ENCODE data around the gene ADD3. TPM values are rescaled to one million over a fixed set of nuclear protein-coding genes. Genes with fewer than 3 reads are reported as not detected.
A peak's percentile ranks its signal among the peaks of the same experiment; 100 is the strongest.

Gene ADD3
- total and polyA plus RNA-seq, 2 experiments from 2014 or later, result 133 to 1,101 TPM

- Histone ChIP-seq H4K20me1 (ENCODE audit: insufficient read depth) (no peaks in the 10 kb centered on the region), H3K4me2 (ENCODE audit: unreplicated experiment) (no peak overlapping the region), H3K9me2 (ENCODE audit: insufficient read depth) (no peaks in the 10 kb centered on the region), H3K27ac (no peak overlapping the region), H2AFZ (no peak overlapping the region), H3K9ac (no peak overlapping the region), H3K27me3 (replicated peaks; ENCODE audit: insufficient read depth) (no peaks in the 10 kb centered on the region), H3K4me1 (ENCODE audit: insufficient read depth) (peaks cover 14% of the 10 kb centered on the region; the same call in 1 of the 2 replicates), H3K4me3 (no peak overlapping the region), H3K9me3 (ENCODE audit: low read depth) (no peaks in the 10 kb centered on the region), H3K36me3 (ENCODE audit: low read depth) (no peaks in the 10 kb centered on the region), H3F3A (ENCODE audit: insufficient read depth) (no peaks in the 10 kb centered on the region), H3K79me2 (ENCODE audit: insufficient read depth) (peaks cover 100% of the 10 kb centered on the region)
- in situ Hi-C loops (cut with MboI), result no loop called here
- no peak for TF ChIP-seq EZH2 (IDR thresholded peaks at IDR 0.05; ENCODE audit: insufficient read depth, poor library complexity, severe bottlenecking)
- TF ChIP-seq EZH2phosphoT487 (IDR thresholded peaks at IDR 0.05; ENCODE audit: insufficient read depth, low read depth), result no peak
- DNase-seq, result no peak
- WGBS, 2 experiments (ENCODE audit: low coverage in 1 of 2, low lambda C conversion rate in 2 of 2, missing lambda C conversion rate in 2 of 2), result 75 to 87% methylated on average over 2 of the region's 2 CpGs
These were observed 84.0 kb downstream of the ADD3 start for GRCh38 chr10:110091830-110092229.

- H3K9me3 ChIP-seq (ENCODE audit: low read depth), result no peaks in the 10 kb centered on the region
- no peaks in the 10 kb centered on the region for H3F3A ChIP-seq (ENCODE audit: insufficient read depth)
- 96 to 98% methylated on average over 2 of the region's 2 CpGs for WGBS, 2 experiments (ENCODE audit: low coverage in 1 of 2, low lambda C conversion rate in 2 of 2, missing lambda C conversion rate in 2 of 2)
- no peak overlapping the region for H2AFZ ChIP-seq
- peaks cover 14% of the 10 kb centered on the region; the same call in 1 of the 2 replicates for H3K4me1 ChIP-seq (ENCODE audit: insufficient read depth)
- DNase-seq, result no peak
- no peak overlapping the region for H3K9ac ChIP-seq
- peaks cover 100% of the 10 kb centered on the region for H3K79me2 ChIP-seq (ENCODE audit: insufficient read depth)
- in situ Hi-C loops (cut with MboI), result no loop called here
- no peak overlapping the region for H3K27ac ChIP-seq
- no peaks in the 10 kb centered on the region for H3K27me3 ChIP-seq (replicated peaks; ENCODE audit: insufficient read depth)
- H4K20me1 ChIP-seq (ENCODE audit: insufficient read depth), result 0 out of 2 replicates have a peak, but pooled peaks cover 2% of the 10 kb centered on the region
- H3K36me3 ChIP-seq (ENCODE audit: low read depth), result no peaks in the 10 kb centered on the region
- no peaks in the 10 kb centered on the region for H3K9me2 ChIP-seq (ENCODE audit: insufficient read depth)
- no peak overlapping the region for H3K4me2 ChIP-seq (ENCODE audit: unreplicated experiment)
- H3K4me3 ChIP-seq, result no peak overlapping the region
- TF ChIP-seq EZH2 (IDR thresholded peaks at IDR 0.05; ENCODE audit: insufficient read depth, poor library complexity, severe bottlenecking), result no peak
- no peak for TF ChIP-seq EZH2phosphoT487 (IDR thresholded peaks at IDR 0.05; ENCODE audit: insufficient read depth, low read depth)
These were observed 85.9 kb downstream of the ADD3 start for GRCh38 chr10:110093722-110094121.

- H3K27ac ChIP-seq, result no peak overlapping the region
- H3K36me3 ChIP-seq (ENCODE audit: low read depth), result no peaks in the 10 kb centered on the region
- peaks cover 14% of the 10 kb centered on the region; the same call in 1 of the 2 replicates for H3K4me1 ChIP-seq (ENCODE audit: insufficient read depth)
- H3F3A ChIP-seq (ENCODE audit: insufficient read depth), result no peaks in the 10 kb centered on the region
- no peak for DNase-seq
- 67 to 79% methylated on average over 2 of the region's 2 CpGs for WGBS, 2 experiments (ENCODE audit: low coverage in 1 of 2, low lambda C conversion rate in 2 of 2, missing lambda C conversion rate in 2 of 2)
- H3K4me3 ChIP-seq, result no peak overlapping the region
- H3K4me2 ChIP-seq (ENCODE audit: unreplicated experiment), result no peak overlapping the region
- no peaks in the 10 kb centered on the region for H3K27me3 ChIP-seq (replicated peaks; ENCODE audit: insufficient read depth)
- H3K9me2 ChIP-seq (ENCODE audit: insufficient read depth), result no peaks in the 10 kb centered on the region
- TF ChIP-seq EZH2phosphoT487 (IDR thresholded peaks at IDR 0.05; ENCODE audit: insufficient read depth, low read depth), result no peak
- no peak for TF ChIP-seq EZH2 (IDR thresholded peaks at IDR 0.05; ENCODE audit: insufficient read depth, poor library complexity, severe bottlenecking)
- H3K9ac ChIP-seq, result no peak overlapping the region
- no peaks in the 10 kb centered on the region for H3K9me3 ChIP-seq (ENCODE audit: low read depth)
- no peak overlapping the region for H2AFZ ChIP-seq
- in situ Hi-C loops (cut with MboI), result no loop called here
- peaks cover 100% of the 10 kb centered on the region for H3K79me2 ChIP-seq (ENCODE audit: insufficient read depth)
- H4K20me1 ChIP-seq (ENCODE audit: insufficient read depth), result 0 out of 2 replicates have a peak, but pooled peaks cover 2% of the 10 kb centered on the region
These were observed 87.0 kb downstream of the ADD3 start for GRCh38 chr10:110094786-110095185.

- TF ChIP-seq EZH2phosphoT487 (IDR thresholded peaks at IDR 0.05; ENCODE audit: insufficient read depth, low read depth), result no peak
- no peak for TF ChIP-seq EZH2 (IDR thresholded peaks at IDR 0.05; ENCODE audit: insufficient read depth, poor library complexity, severe bottlenecking)
- Histone ChIP-seq H3K9me2 (ENCODE audit: insufficient read depth) (no peaks in the 10 kb centered on the region), H3K36me3 (ENCODE audit: low read depth) (peaks cover 37% of the 10 kb centered on the region), H3K79me2 (ENCODE audit: insufficient read depth) (peaks cover 96% of the 10 kb centered on the region), H3K27me3 (replicated peaks; ENCODE audit: insufficient read depth) (no peaks in the 10 kb centered on the region), H3K4me1 (ENCODE audit: insufficient read depth) (no peaks in the 10 kb centered on the region), H2AFZ (no peak overlapping the region), H3K27ac (no peak overlapping the region), H3K4me3 (no peak overlapping the region), H3K4me2 (ENCODE audit: unreplicated experiment) (no peak overlapping the region), H3F3A (ENCODE audit: insufficient read depth) (0 out of 2 replicates have a peak, but pooled peaks cover 6% of the 10 kb centered on the region), H4K20me1 (ENCODE audit: insufficient read depth) (0 out of 2 replicates have a peak, but pooled peaks cover 2% of the 10 kb centered on the region), H3K9ac (no peak overlapping the region), H3K9me3 (ENCODE audit: low read depth) (no peaks in the 10 kb centered on the region)
- peak; percentile 15 for DNase-seq
- WGBS, 2 experiments (ENCODE audit: low coverage in 1 of 2, low lambda C conversion rate in 2 of 2, missing lambda C conversion rate in 2 of 2), result 25 to 35% methylated on average over 2 of the region's 2 CpGs
- in situ Hi-C loops (cut with MboI), result no loop called here
These were observed 93.8 kb downstream of the ADD3 start for GRCh38 chr10:110101464-110102144.

Measured in GM23248 (cell line).